Central memory CD8-positive, alpha-beta T cell (primary cell): Measurements from ENCODE around the gene PDE4D.
A peak's percentile ranks its signal among the peaks of the same experiment; 100 is the strongest.

ENCODE experiments used
- ATAC-seq: fragments of 150-1000 bp; cut with Tn5 transposase; replicated peaks from 2 replicates; pipeline ENCODE4 v1.10.0; 2022; ENCODE audit warnings: mild to moderate bottlenecking, moderate FRiP score, moderate number of reproducible peaks; ENCODE audit not compliant: poor library complexity, severe bottlenecking; ENCODE audit errors: extremely low read depth
- DNase-seq, 2 donors: peaks; one replicate each; pipeline ENCODE4 v3.0.0; 2021; ENCODE audit warnings: low spot score in 2 of 2
- H3K27ac Mint-ChIP-seq: one replicate; pipeline ENCODE4 v1.8.0; 2022; ENCODE audit warnings: low read depth, mild to moderate bottlenecking, moderate library complexity, mixed read lengths
- H3K27me3 Mint-ChIP-seq: one replicate; pipeline ENCODE4 v1.8.0; 2022; ENCODE audit warnings: mixed read lengths
- H3K36me3 Mint-ChIP-seq: one replicate; pipeline ENCODE4 v1.8.0; 2022; ENCODE audit warnings: mild to moderate bottlenecking, moderate library complexity, mixed read lengths; ENCODE audit not compliant: insufficient read depth
- H3K4me1 Mint-ChIP-seq: one replicate; pipeline ENCODE4 v1.8.0; 2022; ENCODE audit warnings: mixed read lengths
- H3K4me3 Mint-ChIP-seq: one replicate; pipeline ENCODE4 v1.8.0; 2022; ENCODE audit warnings: mild to moderate bottlenecking, moderate library complexity, mixed read lengths
- H3K9me3 Mint-ChIP-seq: one replicate; pipeline ENCODE4 v1.8.0; 2022; ENCODE audit warnings: mixed read lengths

PDE4D gene

GRCh38 chr5:58938563-58939424 is 954.7 kb downstream of the PDE4D start:
- Mint-ChIP-seq H3K36me3 (no peaks in the 10 kb centered on the region), H3K27me3 (peaks cover 31% of the 10 kb centered on the region), H3K4me1 (no peaks in the 10 kb centered on the region), H3K4me3 (no peak overlapping the region), H3K27ac (no peak overlapping the region), H3K9me3 (no peaks in the 10 kb centered on the region)
- ATAC-seq (no peak), DNase-seq (no peak)

- no peaks in the 10 kb centered on the region for H3K4me1 Mint-ChIP-seq
- peaks cover 36% of the 10 kb centered on the region for H3K27me3 Mint-ChIP-seq
- H3K36me3 Mint-ChIP-seq = no peaks in the 10 kb centered on the region
- no peak overlapping the region for H3K4me3 Mint-ChIP-seq
- H3K27ac Mint-ChIP-seq = no peak overlapping the region
- no peaks in the 10 kb centered on the region for H3K9me3 Mint-ChIP-seq
- ATAC-seq (no peak), DNase-seq (no peak)
Observed at GRCh38 chr5:58937031-58937681, 956.4 kb downstream of the PDE4D start.

- Mint-ChIP-seq H3K36me3 (no peaks in the 10 kb centered on the region), H3K4me1 (no peaks in the 10 kb centered on the region), H3K27ac (no peak overlapping the region), H3K27me3 (peaks cover 49% of the 10 kb centered on the region), H3K9me3 (no peaks in the 10 kb centered on the region), H3K4me3 (no peak overlapping the region)
- DNase-seq = no peak
- ATAC-seq = no peak
Observed at GRCh38 chr5:58934629-58935097, 958.9 kb downstream of the PDE4D start.

- Mint-ChIP-seq H3K36me3 (no peaks in the 10 kb centered on the region), H3K9me3 (no peaks in the 10 kb centered on the region), H3K27ac (no peak overlapping the region), H3K4me1 (no peaks in the 10 kb centered on the region), H3K27me3 (peaks cover 46% of the 10 kb centered on the region), H3K4me3 (no peak overlapping the region)
- peak; percentile 65 for ATAC-seq
- DNase-seq = no peak
Observed at GRCh38 chr5:58933891-58934628, 959.5 kb downstream of the PDE4D start.

GRCh38 chr5:58932057-58932612 is 961.4 kb downstream of the PDE4D start:
- Mint-ChIP-seq H3K27me3 (peaks cover 46% of the 10 kb centered on the region), H3K4me3 (no peak overlapping the region), H3K27ac (no peak overlapping the region), H3K9me3 (no peaks in the 10 kb centered on the region), H3K36me3 (no peaks in the 10 kb centered on the region), H3K4me1 (no peaks in the 10 kb centered on the region)
- no peak for ATAC-seq
- DNase-seq = no peak

- Mint-ChIP-seq H3K4me3 (no peak overlapping the region), H3K9me3 (no peaks in the 10 kb centered on the region), H3K36me3 (no peaks in the 10 kb centered on the region), H3K4me1 (peaks cover 8% of the 10 kb centered on the region), H3K27ac (no peak overlapping the region), H3K27me3 (peaks cover 45% of the 10 kb centered on the region)
- ATAC-seq (no peak), DNase-seq (no peak)
Observed at GRCh38 chr5:58930520-58930919, 963.0 kb downstream of the PDE4D start.

GRCh38 chr5:58929726-58930125 is 963.8 kb downstream of the PDE4D start:
- Mint-ChIP-seq H3K4me3 (no peak overlapping the region), H3K27me3 (peaks cover 38% of the 10 kb centered on the region), H3K4me1 (peaks cover 8% of the 10 kb centered on the region), H3K36me3 (no peaks in the 10 kb centered on the region), H3K27ac (no peak overlapping the region), H3K9me3 (no peaks in the 10 kb centered on the region)
- ATAC-seq (no peak), DNase-seq (no peak)

GRCh38 chr5:58927938-58928337 is 965.6 kb downstream of the PDE4D start:
- peaks cover 8% of the 10 kb centered on the region for H3K4me1 Mint-ChIP-seq
- H3K9me3 Mint-ChIP-seq = no peaks in the 10 kb centered on the region
- ATAC-seq = no peak
- H3K36me3 Mint-ChIP-seq = no peaks in the 10 kb centered on the region
- H3K4me3 Mint-ChIP-seq = no peak overlapping the region
- DNase-seq = no peak
- H3K27ac Mint-ChIP-seq = no peak overlapping the region
- H3K27me3 Mint-ChIP-seq = peaks cover 37% of the 10 kb centered on the region

- ATAC-seq (no peak), DNase-seq (no peak)
- Mint-ChIP-seq H3K36me3 (no peaks in the 10 kb centered on the region), H3K9me3 (no peaks in the 10 kb centered on the region), H3K4me1 (peaks cover 8% of the 10 kb centered on the region), H3K27ac (no peak overlapping the region), H3K27me3 (peaks cover 32% of the 10 kb centered on the region), H3K4me3 (no peak overlapping the region)
Observed at GRCh38 chr5:58927181-58927580, 966.3 kb downstream of the PDE4D start.

GRCh38 chr5:58926541-58926935 is 967.0 kb downstream of the PDE4D start:
- no peak overlapping the region for H3K27ac Mint-ChIP-seq
- H3K27me3 Mint-ChIP-seq = peaks cover 25% of the 10 kb centered on the region
- no peak for DNase-seq
- no peaks in the 10 kb centered on the region for H3K9me3 Mint-ChIP-seq
- H3K36me3 Mint-ChIP-seq = no peaks in the 10 kb centered on the region
- H3K4me1 Mint-ChIP-seq = peaks cover 8% of the 10 kb centered on the region
- H3K4me3 Mint-ChIP-seq = no peak overlapping the region
- no peak for ATAC-seq

- H3K9me3 Mint-ChIP-seq = no peaks in the 10 kb centered on the region
- H3K36me3 Mint-ChIP-seq = no peaks in the 10 kb centered on the region
- no peak for DNase-seq
- H3K4me3 Mint-ChIP-seq = no peak overlapping the region
- no peak overlapping the region for H3K27ac Mint-ChIP-seq
- ATAC-seq = no peak
- H3K27me3 Mint-ChIP-seq = peaks cover 19% of the 10 kb centered on the region
- H3K4me1 Mint-ChIP-seq = peaks cover 8% of the 10 kb centered on the region
Observed at GRCh38 chr5:58925627-58926540, 967.6 kb downstream of the PDE4D start.

- no peaks in the 10 kb centered on the region for H3K36me3 Mint-ChIP-seq
- DNase-seq = no peak
- H3K9me3 Mint-ChIP-seq = no peaks in the 10 kb centered on the region
- H3K4me1 Mint-ChIP-seq = peaks cover 8% of the 10 kb centered on the region
- no peak overlapping the region for H3K4me3 Mint-ChIP-seq
- H3K27me3 Mint-ChIP-seq = peaks cover 12% of the 10 kb centered on the region
- H3K27ac Mint-ChIP-seq = no peak overlapping the region
- no peak for ATAC-seq
Observed at GRCh38 chr5:58924306-58924705, 969.2 kb downstream of the PDE4D start.
